Progenitor cell of endocrine pancreas (in vitro differentiated cells): ENCODE data around the gene NFIB. TPM values are rescaled to one million over a fixed set of nuclear protein-coding genes. Genes with fewer than 3 reads are reported as not detected.

Experiments
- DNase-seq: peaks from one replicate; pipeline ENCODE4 v3.0.0; 2021; ENCODE audit warnings: low spot score; ENCODE audit not compliant: unreplicated experiment
- H3K27ac Mint-ChIP-seq: 2 replicates; pipeline ENCODE4 v1.8.0; 2021; ENCODE audit warnings: mild to moderate bottlenecking, moderate library complexity, mixed read lengths
- H3K27me3 Mint-ChIP-seq: 2 replicates; pipeline ENCODE4 v1.8.0; 2021; ENCODE audit warnings: mixed read lengths
- H3K36me3 Mint-ChIP-seq: 2 replicates; pipeline ENCODE4 v1.8.0; 2022; ENCODE audit warnings: mixed read lengths; ENCODE audit not compliant: insufficient read depth
- H3K4me1 Mint-ChIP-seq: 2 replicates; pipeline ENCODE4 v1.8.0; 2021; ENCODE audit warnings: low read depth, mixed read lengths
- H3K4me3 Mint-ChIP-seq: 2 replicates; pipeline ENCODE4 v1.8.0; 2021; ENCODE audit warnings: low read depth, mild to moderate bottlenecking, moderate library complexity, mixed read lengths
- H3K9me3 Mint-ChIP-seq: 2 replicates; pipeline ENCODE4 v1.8.0; 2021; ENCODE audit warnings: low read depth, mixed read lengths
- CTCF ChIP-seq: fragments of 200-600 bp; sonication (generic); IDR thresholded peaks from one replicate; pipeline ENCODE4 v1.5.0; 2021; ENCODE audit warnings: antibody characterized with exemption, mild to moderate bottlenecking; ENCODE audit not compliant: unreplicated experiment
- total RNA-seq: library from RNA; stranded (reverse); gene quantifications from 2 replicates; pipeline ENCODE4 v1.2.1, GENCODE V29; 2021

The NFIB gene
- total RNA-seq, 1 donor from 2014 or later = 15.5 TPM

DNA sequence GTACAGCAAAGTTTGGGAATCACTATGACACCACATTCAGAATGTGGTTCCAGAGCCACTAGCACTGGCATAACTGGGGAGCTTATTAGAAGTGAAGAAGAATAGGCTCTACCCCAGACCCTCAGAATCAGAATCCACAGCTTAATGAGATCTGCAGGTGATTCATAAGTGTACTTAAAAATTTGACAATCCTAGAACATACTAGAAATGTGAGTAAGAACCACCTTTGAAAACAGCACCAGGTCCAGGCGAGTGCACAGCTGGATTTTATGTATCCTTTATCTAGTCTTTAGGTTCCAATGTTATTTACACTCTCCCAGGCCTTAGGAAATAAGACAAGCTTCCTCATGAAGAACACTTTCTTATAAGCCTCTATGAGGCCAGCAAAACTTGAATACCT, 149.0 kb downstream of the NFIB start:
- Mint-ChIP-seq H3K4me3 (no peak overlapping the region), H3K27ac (no peak overlapping the region), H3K27me3 (no peaks in the 10 kb centered on the region), H3K4me1 (no peaks in the 10 kb centered on the region), H3K36me3 (no peaks in the 10 kb centered on the region), H3K9me3 (no peaks in the 10 kb centered on the region)
- TF ChIP-seq CTCF = no peak
- DNase-seq = no peak

GRCh38 chr9:14159440-14160216, 154.3 kb downstream of the NFIB start:
- Mint-ChIP-seq H3K4me1 (peaks cover 5% of the 10 kb centered on the region), H3K36me3 (no peaks in the 10 kb centered on the region), H3K4me3 (no peak overlapping the region), H3K27ac (no peak overlapping the region), H3K9me3 (no peaks in the 10 kb centered on the region), H3K27me3 (no peaks in the 10 kb centered on the region)
- DNase-seq = no peak
- no peak for TF ChIP-seq CTCF

GRCh38 chr9:14158916-14159315, 155.0 kb downstream of the NFIB start:
- TF ChIP-seq CTCF = no peak
- no peaks in the 10 kb centered on the region for H3K27me3 Mint-ChIP-seq
- H3K9me3 Mint-ChIP-seq = no peaks in the 10 kb centered on the region
- no peaks in the 10 kb centered on the region for H3K36me3 Mint-ChIP-seq
- DNase-seq = no peak
- peaks cover 6% of the 10 kb centered on the region for H3K4me1 Mint-ChIP-seq
- no peak overlapping the region for H3K27ac Mint-ChIP-seq
- no peak overlapping the region for H3K4me3 Mint-ChIP-seq

- peaks cover 6% of the 10 kb centered on the region for H3K4me1 Mint-ChIP-seq
- no peaks in the 10 kb centered on the region for H3K27me3 Mint-ChIP-seq
- no peak for TF ChIP-seq CTCF
- no peak for DNase-seq
- H3K9me3 Mint-ChIP-seq = no peaks in the 10 kb centered on the region
- H3K4me3 Mint-ChIP-seq = no peak overlapping the region
- H3K36me3 Mint-ChIP-seq = no peaks in the 10 kb centered on the region
- no peak overlapping the region for H3K27ac Mint-ChIP-seq
These were observed 155.7 kb downstream of the NFIB start for GRCh38 chr9:14158136-14158813.

DNA sequence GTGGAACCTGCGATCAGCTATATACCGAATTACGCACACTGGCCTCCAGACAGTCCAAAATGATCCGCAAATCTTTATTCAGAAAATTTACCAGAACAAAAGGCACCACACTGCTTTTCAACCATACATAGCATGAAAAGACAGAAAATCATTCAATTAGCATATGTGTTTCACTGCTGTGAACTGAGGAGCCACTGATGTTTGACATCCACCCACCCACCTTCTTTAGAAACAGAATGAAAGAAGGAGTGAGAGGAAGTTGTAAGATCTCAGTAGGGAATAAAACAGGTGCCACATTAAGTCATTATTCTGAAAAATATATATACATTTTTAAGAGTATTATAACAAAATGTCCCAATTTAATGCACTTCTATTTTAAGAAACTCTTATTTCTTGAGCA, 156.8 kb downstream of the NFIB start:
- Mint-ChIP-seq H3K4me1 (peaks cover 6% of the 10 kb centered on the region), H3K27me3 (no peaks in the 10 kb centered on the region), H3K27ac (no peak overlapping the region)

More for the DNA sequence above, 156.8 kb downstream of the NFIB start:
- H3K4me3 Mint-ChIP-seq = no peak overlapping the region
- no peak for DNase-seq
- no peaks in the 10 kb centered on the region for H3K36me3 Mint-ChIP-seq
- no peaks in the 10 kb centered on the region for H3K9me3 Mint-ChIP-seq
- TF ChIP-seq CTCF = no peak
